Mammary epithelial cell (primary cell): ENCODE measurements around the gene ARHGAP26.

Experiments used
- CTCF ChIP-seq, 2 donors: IDR thresholded peaks in 1 of 2; conservative IDR thresholded peaks in 1 of 2; 2 replicates each; pipeline ENCODE4 v1.5.1; 2011 to 2012; ENCODE audit warnings: inconsistent platforms in 2 of 2, low read length in 2 of 2, mild to moderate bottlenecking in 2 of 2, control low read depth in 1 of 2, low read depth in 1 of 2; ENCODE audit not compliant: insufficient read depth in 1 of 2; ENCODE audit errors: extremely low read depth in 1 of 2
- EZH2 ChIP-seq: IDR thresholded peaks from 2 replicates; pipeline ENCODE4 v1.6.1; 2012; ENCODE audit warnings: low read length, inconsistent platforms, borderline replicate concordance

GRCh38 chr5:143066556-143067281, 296.5 kb downstream of the ARHGAP26 start:
- TF ChIP-seq CTCF (conservative IDR thresholded peaks at IDR 0.05 in 1 of 2, IDR thresholded peaks at IDR 0.05 in 1 of 2; ENCODE audit: extremely low read depth in 1 of 2, insufficient read depth in 1 of 2, low read depth in 1 of 2, low read length in 2 of 2): no peak
- TF ChIP-seq EZH2: no peak
